Hepatic stellate cell (primary cell): ENCODE results near the gene HS3ST5.
"Not testable (repeated sequence)": the region's sequence is repeated elsewhere in the genome, so short reads cannot be mapped to it uniquely, and the experiment has no call there.

Experiments
- DNase-seq: peaks from one replicate; pipeline ENCODE4 v3.0.0; 2011; ENCODE audit warnings: low spot score

The HS3ST5 gene

GRCh38 chr6:114087496-114087895 is 255.3 kb downstream of the HS3ST5 start:
- DNase-seq: no peak

- DNase-seq: no peak
Observed at GRCh38 chr6:114085211-114085610, 257.6 kb downstream of the HS3ST5 start.

- no peak for DNase-seq
Observed at GRCh38 chr6:114084327-114084890, 258.4 kb downstream of the HS3ST5 start.

GRCh38 chr6:114083251-114083650 is 259.6 kb downstream of the HS3ST5 start:
- no peak for DNase-seq

GRCh38 chr6:114081730-114082129 is 261.1 kb downstream of the HS3ST5 start:
- no peak for DNase-seq

- DNase-seq: no peak
Observed at GRCh38 chr6:114080891-114081510, 261.8 kb downstream of the HS3ST5 start.

GRCh38 chr6:114080410-114080809 is 262.4 kb downstream of the HS3ST5 start:
- not testable (repeated sequence) for DNase-seq

- no peak for DNase-seq
Observed at GRCh38 chr6:114075777-114076176, 267.0 kb downstream of the HS3ST5 start.

- no peak for DNase-seq
Observed at GRCh38 chr6:114075300-114075699, 267.5 kb downstream of the HS3ST5 start.

GRCh38 chr6:114068771-114069170 is 274.1 kb downstream of the HS3ST5 start:
- DNase-seq: no peak

GRCh38 chr6:114068116-114068515 is 274.7 kb downstream of the HS3ST5 start:
- no peak for DNase-seq

GRCh38 chr6:114064862-114065261 is 278.0 kb downstream of the HS3ST5 start:
- no peak for DNase-seq

- DNase-seq: no peak
Observed at GRCh38 chr6:114063956-114064355, 278.9 kb downstream of the HS3ST5 start.

- DNase-seq: no peak
Observed at GRCh38 chr6:114062199-114062598, 280.6 kb downstream of the HS3ST5 start.

- DNase-seq: no peak
Observed at GRCh38 chr6:114061741-114062140, 281.1 kb downstream of the HS3ST5 start.

- no peak for DNase-seq
Observed at GRCh38 chr6:114061116-114061515, 281.7 kb downstream of the HS3ST5 start.

- DNase-seq: no peak
Observed at GRCh38 chr6:114058435-114058834, 284.4 kb downstream of the HS3ST5 start.

- DNase-seq: no peak
Observed at GRCh38 chr6:114055763-114056162, 287.1 kb downstream of the HS3ST5 start.

- DNase-seq: no peak
Observed at GRCh38 chr6:114055349-114055748, 287.5 kb downstream of the HS3ST5 start.

- DNase-seq: no peak
Observed at GRCh38 chr6:114053791-114054190, 289.0 kb downstream of the HS3ST5 start.

- DNase-seq: no peak
Observed at GRCh38 chr6:114052141-114052540, 290.7 kb downstream of the HS3ST5 start.

- DNase-seq: no peak
Observed at GRCh38 chr6:114051031-114051430, 291.8 kb downstream of the HS3ST5 start.

- DNase-seq: no peak
Observed at GRCh38 chr6:114049367-114049966, 293.4 kb downstream of the HS3ST5 start.

- DNase-seq: not testable (repeated sequence)
Observed at GRCh38 chr6:114044566-114044965, 298.3 kb downstream of the HS3ST5 start.
